ENCODE results near the gene GON7. TPM values are rescaled to one million over a fixed set of nuclear protein-coding genes. Genes with fewer than 3 reads are reported as not detected.
A peak's percentile ranks its signal among the peaks of the same experiment; 100 is the strongest.
"Not testable (repeated sequence)": the region's sequence is repeated elsewhere in the genome, so short reads cannot be mapped to it uniquely, and the experiment has no call there.

GON7 gene
- total RNA-seq, 6 experiments from 2014 or later = 7.9 to 10.1 (median 9.1) TPM

- H3K36me3 Mint-ChIP-seq (ENCODE audit: low read depth) = peaks cover 19% of the 10 kb centered on the region
- peak overlapping the region; percentile 63 for H3K4me3 Mint-ChIP-seq
- peak; percentile 83 for DNase-seq
- H3K27ac Mint-ChIP-seq = peak overlapping the region; percentile 79
- TF ChIP-seq CTCF (IDR thresholded peaks at IDR 0.05) = no peak
- no peaks in the 10 kb centered on the region for H3K27me3 Mint-ChIP-seq (ENCODE audit: insufficient read depth)
- no peaks in the 10 kb centered on the region for H3K9me3 Mint-ChIP-seq
- peaks cover 43% of the 10 kb centered on the region for H3K4me1 Mint-ChIP-seq (ENCODE audit: low read depth)
Measured at GRCh38 chr14:93239869-93240677, 33.2 kb upstream of the GON7 start.

GRCh38 chr14:93234798-93235197 is 27.9 kb upstream of the GON7 start:
- Mint-ChIP-seq H3K9me3 (no peaks in the 10 kb centered on the region), H3K27ac (peak overlapping the region; percentile 87), H3K36me3 (ENCODE audit: low read depth) (no peaks in the 10 kb centered on the region; the same call in 1 of the 2 replicates), H3K4me1 (ENCODE audit: low read depth) (peaks cover 50% of the 10 kb centered on the region), H3K27me3 (ENCODE audit: insufficient read depth) (no peaks in the 10 kb centered on the region; the same call in 1 of the 2 replicates), H3K4me3 (peak overlapping the region; percentile 62)
- peak; percentile 91 for DNase-seq
- no peak for TF ChIP-seq CTCF (IDR thresholded peaks at IDR 0.05)

- not testable (repeated sequence) for H3K4me3 Mint-ChIP-seq; H3K27ac Mint-ChIP-seq; H3K27me3 Mint-ChIP-seq (ENCODE audit: insufficient read depth); DNase-seq; H3K9me3 Mint-ChIP-seq; H3K36me3 Mint-ChIP-seq (ENCODE audit: low read depth)
- peaks cover 46% of the 10 kb centered on the region for H3K4me1 Mint-ChIP-seq (ENCODE audit: low read depth)
Measured at GRCh38 chr14:93233078-93233477, 26.2 kb upstream of the GON7 start.

- Mint-ChIP-seq H3K4me3 (peak overlapping the region; percentile 91), H3K4me1 (ENCODE audit: low read depth) (peaks cover 46% of the 10 kb centered on the region), H3K27ac (peak overlapping the region; percentile 85; the same call in 1 of the 2 replicates), H3K36me3 (ENCODE audit: low read depth) (peaks cover 5% of the 10 kb centered on the region; the same call in 1 of the 2 replicates), H3K27me3 (ENCODE audit: insufficient read depth) (no peaks in the 10 kb centered on the region; the same call in 1 of the 2 replicates), H3K9me3 (no peaks in the 10 kb centered on the region)
- DNase-seq = no peak
- TF ChIP-seq CTCF (IDR thresholded peaks at IDR 0.05) = no peak
Measured at GRCh38 chr14:93232159-93232558, 25.3 kb upstream of the GON7 start.

GRCh38 chr14:93231129-93231979 is 24.5 kb upstream of the GON7 start:
- no peak for TF ChIP-seq CTCF (IDR thresholded peaks at IDR 0.05)
- Mint-ChIP-seq H3K4me3 (peak overlapping the region; percentile 91), H3K9me3 (no peaks in the 10 kb centered on the region), H3K36me3 (ENCODE audit: low read depth) (peaks cover 10% of the 10 kb centered on the region; the same call in 1 of the 2 replicates), H3K27me3 (ENCODE audit: insufficient read depth) (no peaks in the 10 kb centered on the region; the same call in 1 of the 2 replicates), H3K4me1 (ENCODE audit: low read depth) (peaks cover 46% of the 10 kb centered on the region), H3K27ac (peak overlapping the region; percentile 85)
- DNase-seq = peak; percentile 43

Measured in HFFc6 (cell line).